K562 (cell line): ENCODE data around the gene POLR3K. TPM values are rescaled to one million over a fixed set of nuclear protein-coding genes. Genes with fewer than 3 reads are reported as not detected.

Experiments
- ATAC-seq: fragments of 200-7000 bp; cut with Tn5 transposase; 3 replicates; pipeline ENCODE4 v1.9.1; 2020; ENCODE audit warnings: moderate library complexity
- BruUV-seq: library from RNA; stranded (reverse); fragments of 400-500 nt; replicated peaks from 2 replicates; lab custom pipeline; 2021; lab: Mats Ljungman, UMichigan
- CTCF ChIA-PET: fragments of 300-600 bp; formaldehyde crosslinking; extraction: SDS; loops from one replicate; lab custom pipeline; 2021; ENCODE audit warnings: low intra/inter-chr PET ratio; lab: Yijun Ruan, JAX
- POLR2A ChIA-PET: fragments of 300-600, 350-650 bp; sonication (Branson Sonifier 250); formaldehyde crosslinking; extraction: SDS; loops from one replicate; lab custom pipeline; 2021; ENCODE audit warnings: antibody characterized with exemption, inconsistent platforms; lab: Yijun Ruan, JAX
- DNase-seq, 4 experiments: peaks; one replicate each; pipeline versions ENCODE4 v3.0.0 to v3.0.0-alpha.2; 2011 to 2018; ENCODE audit warnings: low spot score in 3 of 4, mixed read lengths in 3 of 4; ENCODE audit errors: extremely low read depth in 1 of 4
- FAIRE-seq: peaks from 2 replicates; lab custom pipeline; 2011; peaks lifted over from hg19 to GRCh38; lab: Jason Lieb, UNC
- H2AFZ ChIP-seq: 2 replicates; pipeline ENCODE4 v1.6.0; 2011; ENCODE audit warnings: low read depth, low read length, control low read depth, inconsistent platforms
- H3K27ac ChIP-seq: fragments of 200-600 bp; 3 replicates; pipeline ENCODE4 v1.8.0; 2011; ENCODE audit warnings: low read depth, mild to moderate bottlenecking, control low read depth, inconsistent platforms, low read length, moderate library complexity, mixed read lengths; ENCODE audit errors: extremely low read depth
- H3K27me3 ChIP-seq, 2 experiments: fragments of 300-600 bp in 1 of 2; 2 replicates in 1 of 2; 3 replicates in 1 of 2; pipeline versions ENCODE4 v1.6.0 to v1.8.0; 2011; ENCODE audit warnings: inconsistent platforms in 2 of 2, low read length in 2 of 2, mild to moderate bottlenecking in 1 of 2, mixed read lengths in 1 of 2, moderate library complexity in 1 of 2; ENCODE audit not compliant: control insufficient read depth in 2 of 2, insufficient read depth in 2 of 2
- H3K36me3 ChIP-seq: fragments of 300-600 bp; 3 replicates; pipeline ENCODE4 v1.8.0; 2011; ENCODE audit warnings: mild to moderate bottlenecking, low read length, inconsistent platforms; ENCODE audit not compliant: control insufficient read depth, insufficient read depth
- H3K4me1 ChIP-seq, 2 experiments: fragments of 200-600 bp in 1 of 2; replicated peaks in 1 of 2; 2 replicates in 1 of 2; 3 replicates in 1 of 2; pipeline versions ENCODE4 v1.5.1 to v1.8.0; 2011; ENCODE audit warnings: inconsistent platforms in 2 of 2, low read length in 2 of 2, mild to moderate bottlenecking in 1 of 2, mixed read lengths in 1 of 2, moderate library complexity in 1 of 2; ENCODE audit not compliant: control insufficient read depth in 2 of 2, insufficient read depth in 2 of 2
- H3K4me2 ChIP-seq: 2 replicates; pipeline ENCODE4 v1.6.1; 2011; ENCODE audit warnings: low read length, control low read depth, inconsistent platforms, mixed read lengths; ENCODE audit not compliant: insufficient read depth
- H3K4me3 ChIP-seq: fragments of 200-600 bp; sonication (generic), shearing (Covaris generic); 2 replicates; pipeline ENCODE4 v1.5.1; 2016; ENCODE audit warnings: control low read depth, inconsistent platforms
- H3K79me2 ChIP-seq: fragments of 200-600 bp; 3 replicates; pipeline ENCODE4 v1.8.0; 2011; ENCODE audit warnings: low read length, inconsistent platforms; ENCODE audit not compliant: control insufficient read depth, insufficient read depth
- H3K9ac ChIP-seq, 2 experiments: 2 replicates each; pipeline versions ENCODE4 v1.6.0 to v1.6.1; 2011; ENCODE audit warnings: low read depth in 2 of 2, low read length in 2 of 2, control low read depth in 1 of 2, inconsistent platforms in 1 of 2, mild to moderate bottlenecking in 1 of 2, mixed read lengths in 1 of 2; ENCODE audit not compliant: insufficient read depth in 1 of 2
- H3K9me1 ChIP-seq: one replicate; pipeline ENCODE4 v1.6.0; 2011; ENCODE audit warnings: inconsistent platforms, mild to moderate bottlenecking, low read length, moderate library complexity; ENCODE audit not compliant: control insufficient read depth, insufficient read depth
- H3K9me3 ChIP-seq: replicated peaks from 2 replicates; pipeline ENCODE4 v1.5.1; 2011; ENCODE audit warnings: low read depth, low read length, inconsistent platforms; ENCODE audit not compliant: control insufficient read depth, insufficient read depth
- H4K20me1 ChIP-seq: replicated peaks from 2 replicates; pipeline ENCODE4 v1.6.1; 2011; ENCODE audit warnings: low read length, inconsistent platforms, mixed read lengths; ENCODE audit not compliant: control insufficient read depth, insufficient read depth
- ASH1L ChIP-seq: fragments of 450-650 bp; IDR thresholded peaks from 2 replicates; pipeline ENCODE4 v1.6.1; 2018; ENCODE audit warnings: borderline replicate concordance, mild to moderate bottlenecking, low read depth; ENCODE audit not compliant: partially characterized antibody
- CCNT2 ChIP-seq: IDR thresholded peaks from 2 replicates; pipeline ENCODE4 v1.6.1; 2011; ENCODE audit warnings: borderline replicate concordance, low read depth, mild to moderate bottlenecking, moderate library complexity, mixed read lengths, low read length; ENCODE audit not compliant: insufficient read length; ENCODE audit errors: extremely low read depth
- DMBX1 ChIP-seq: fragments of 250-450 bp; sonication (Bioruptor Pico); IDR thresholded peaks from 2 replicates; pipeline ENCODE4 v1.8.0; 2022; ENCODE audit warnings: inconsistent platforms, mild to moderate bottlenecking, moderate library complexity, borderline replicate concordance
- STAG1 ChIP-seq: sonication (generic); formaldehyde crosslinking; IDR thresholded peaks from 2 replicates; pipeline ENCODE4 v1.5.0; 2020; ENCODE audit warnings: missing genetic modification reagents, borderline replicate concordance
- TAL1 ChIP-seq: fragments of 450-650 bp; IDR thresholded peaks from 2 replicates; pipeline ENCODE4 v1.6.1; 2016; ENCODE audit warnings: mild to moderate bottlenecking
- ZFX ChIP-seq: sonication (generic); formaldehyde crosslinking; IDR thresholded peaks from 2 replicates; pipeline ENCODE4 v1.8.0; 2022; ENCODE audit warnings: mild to moderate bottlenecking, missing genetic modification reagents, moderate library complexity
- ZNF175 ChIP-seq: fragments of 200-800 bp; sonication (Bioruptor generic); IDR thresholded peaks from 2 replicates; pipeline ENCODE4 v1.6.1; 2016; ENCODE audit warnings: low read depth, mild to moderate bottlenecking, missing genetic modification characterization, missing compliant biosample characterization
- ZNF408 ChIP-seq: fragments of 250-450 bp; sonication (Bioruptor Pico); IDR thresholded peaks from 2 replicates; pipeline ENCODE4 v1.4.0; 2020; ENCODE audit warnings: low read depth, mild to moderate bottlenecking, moderate library complexity
- ZNF778 ChIP-seq: fragments of 450-650 bp; formaldehyde crosslinking; IDR thresholded peaks from 2 replicates; pipeline ENCODE4 v1.4.0; 2020; ENCODE audit warnings: mild to moderate bottlenecking, moderate library complexity
- WGBS: fragments of 100-300 bp; shearing (Covaris generic); methylation state at CpG from one replicate; pipeline ENCODE4 v1.1.6; 2016; ENCODE audit warnings: low coverage, mixed read lengths; ENCODE audit not compliant: insufficient coverage; ENCODE audit errors: missing lambda C conversion rate; 5-methylcytosine and 5-hydroxymethylcytosine counted together
- in situ Hi-C: fragments of 300-500 bp; cut with MboI; formaldehyde crosslinking; loops from 4 replicates; pipeline ENCODE4 v1.15.0; 2018; ENCODE audit warnings: inconsistent platforms, mixed read lengths
- intact Hi-C: fragments of 100-400 bp; cut with micrococcal nuclease; formaldehyde crosslinking; loops from 2 replicates; pipeline ENCODE4 v1.14.2; 2022
- polyA plus RNA-seq, 8 experiments: library from polyadenylated mRNA; depleted of rRNA in 4 of 8; stranded (reverse) in 5 of 8; unstranded in 3 of 8; fragments of >200 nt; fragmentation: Nextera tagmentation in 2 of 8; fragmentation: Illumina TruSeq in 1 of 8; extraction: Ambion mirVana in 2 of 8; extraction: Trizol in 1 of 8; gene quantifications; 2 replicates each; pipeline versions ENCODE4 v1.2.1 to v1.2.3, GENCODE V29; 2011 to 2014; ENCODE audit warnings: inconsistent platforms in 1 of 8, missing spikeins in 1 of 8
- total RNA-seq, 7 experiments: library from RNA; depleted of rRNA in 6 of 7; stranded (reverse); fragments of >200 nt in 6 of 7; fragmentation: Illumina TruSeq in 2 of 7; extraction: Trizol in 2 of 7; gene quantifications; 2 replicates each; pipeline versions ENCODE4 v1.2.1 to v1.2.3, GENCODE V29; 2011 to 2021; ENCODE audit warnings: low replicate concordance in 1 of 7
- TF ChIP-seq, protein P1 (sequence below), 3 experiments: fragments of 200-800 bp in 1 of 3; fragments of 250-450 bp in 1 of 3; fragments of 450-650 bp in 1 of 3; sonication (Bioruptor Pico) in 1 of 3; sonication (Bioruptor generic) in 1 of 3; formaldehyde crosslinking in 1 of 3; IDR thresholded peaks; 2 replicates each; pipeline versions ENCODE4 v1.6.1 to v1.8.0; 2016 to 2022; ENCODE audit warnings: mild to moderate bottlenecking in 2 of 3, missing genetic modification characterization in 2 of 3, missing compliant biosample characterization in 1 of 3, moderate library complexity in 1 of 3
- TF ChIP-seq, protein P2 (sequence below): sonication (generic); formaldehyde crosslinking; IDR thresholded peaks from 2 replicates; pipeline ENCODE4 v1.8.0; 2022; ENCODE audit warnings: missing genetic modification reagents, mild to moderate bottlenecking, borderline replicate concordance

Gene POLR3K
- total and polyA plus RNA-seq, 9 of the 15 experiments (the other 6 are each of a cell fraction or from before 2014, with no cell fraction given) = 42.1 to 315 (median 86.7) TPM

DNA sequence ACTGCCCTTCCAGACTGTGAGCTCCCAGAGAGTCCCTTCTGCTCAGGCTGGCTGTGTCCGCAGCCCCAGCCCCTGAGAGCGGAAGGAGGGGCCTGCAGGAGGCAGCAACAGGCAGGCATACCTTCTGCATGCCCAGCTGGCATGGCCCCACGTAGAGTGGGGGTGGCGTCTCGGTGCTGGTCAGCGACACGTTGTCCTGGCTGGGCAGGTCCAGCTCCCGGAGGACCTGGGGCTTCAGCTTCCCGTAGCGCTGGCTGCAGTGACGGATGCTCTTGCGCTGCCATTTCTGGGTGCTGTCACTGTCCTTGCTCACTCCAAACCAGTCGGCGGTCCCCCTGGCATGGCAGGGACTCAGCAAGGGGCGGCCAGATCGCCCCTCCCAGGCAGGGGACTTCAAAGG lies 10.1 kb upstream of the POLR3K start:
- H3K36me3 ChIP-seq = peaks cover 8% of the 10 kb centered on the region; the same call in 2 of the 3 replicates
- no TSS peak for BruUV-seq
- no peaks in the 10 kb centered on the region for H3K79me2 ChIP-seq
- H2AFZ ChIP-seq = no peak overlapping the region
- ChIA-PET POLR2A (interaction anchor here (0.6 to 1.6 kb wide), 2 partner anchors 10 to 80 kb away, joined by 3 to 6 read pairs; partner anchors contain the start of genes POLR3K and SNRNP25), CTCF (interaction anchor here (7.3 kb wide), 1 partner anchor 33 kb away, joined by 125 read pairs; no protein-coding TSS in a partner anchor)
- DNase-seq (no peak), FAIRE-seq (no peak), ATAC-seq (no peak)
- H3K4me3 ChIP-seq = no peak overlapping the region
- no peaks in the 10 kb centered on the region for H3K9me3 ChIP-seq
- H4K20me1 ChIP-seq = no peaks in the 10 kb centered on the region
- intact Hi-C loops = no loop called here
- in situ Hi-C loops = no loop called here
- peaks cover 2% of the 10 kb centered on the region for H3K9me1 ChIP-seq
- peaks cover 0 to 57% of the 10 kb centered on the region in 2 experiments; a peak in 3 of 5 replicates for H3K4me1 ChIP-seq
- 65% methylated on average over 16 of the region's 16 CpGs for WGBS
- no peaks in the 10 kb centered on the region for H3K27me3 ChIP-seq
- peak overlapping the region in 1 of 2 experiments; percentile 36; a peak in 1 of 4 replicates for H3K9ac ChIP-seq
- no peak overlapping the region for H3K4me2 ChIP-seq
- H3K27ac ChIP-seq = no peak overlapping the region
- TF ChIP-seq, protein P1, sequence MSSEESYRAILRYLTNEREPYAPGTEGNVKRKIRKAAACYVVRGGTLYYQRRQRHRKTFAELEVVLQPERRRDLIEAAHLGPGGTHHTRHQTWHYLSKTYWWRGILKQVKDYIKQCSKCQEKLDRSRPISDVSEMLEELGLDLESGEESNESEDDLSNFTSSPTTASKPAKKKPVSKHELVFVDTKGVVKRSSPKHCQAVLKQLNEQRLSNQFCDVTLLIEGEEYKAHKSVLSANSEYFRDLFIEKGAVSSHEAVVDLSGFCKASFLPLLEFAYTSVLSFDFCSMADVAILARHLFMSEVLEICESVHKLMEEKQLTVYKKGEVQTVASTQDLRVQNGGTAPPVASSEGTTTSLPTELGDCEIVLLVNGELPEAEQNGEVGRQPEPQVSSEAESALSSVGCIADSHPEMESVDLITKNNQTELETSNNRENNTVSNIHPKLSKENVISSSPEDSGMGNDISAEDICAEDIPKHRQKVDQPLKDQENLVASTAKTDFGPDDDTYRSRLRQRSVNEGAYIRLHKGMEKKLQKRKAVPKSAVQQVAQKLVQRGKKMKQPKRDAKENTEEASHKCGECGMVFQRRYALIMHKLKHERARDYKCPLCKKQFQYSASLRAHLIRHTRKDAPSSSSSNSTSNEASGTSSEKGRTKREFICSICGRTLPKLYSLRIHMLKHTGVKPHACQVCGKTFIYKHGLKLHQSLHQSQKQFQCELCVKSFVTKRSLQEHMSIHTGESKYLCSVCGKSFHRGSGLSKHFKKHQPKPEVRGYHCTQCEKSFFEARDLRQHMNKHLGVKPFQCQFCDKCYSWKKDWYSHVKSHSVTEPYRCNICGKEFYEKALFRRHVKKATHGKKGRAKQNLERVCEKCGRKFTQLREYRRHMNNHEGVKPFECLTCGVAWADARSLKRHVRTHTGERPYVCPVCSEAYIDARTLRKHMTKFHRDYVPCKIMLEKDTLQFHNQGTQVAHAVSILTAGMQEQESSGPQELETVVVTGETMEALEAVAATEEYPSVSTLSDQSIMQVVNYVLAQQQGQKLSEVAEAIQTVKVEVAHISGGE (CRISPR knock-in tag; IDR thresholded peaks at IDR 0.05) = no peak
- TF ChIP-seq ZNF175 (no peak), ASH1L (no peak), TAL1 (no peak), ZFX (CRISPR knock-in tag) (no peak), DMBX1 (CRISPR knock-in tag) (no peak), CCNT2 (no peak), ZNF778 (CRISPR knock-in tag) (no peak), STAG1 (CRISPR knock-in tag) (no peak), ZNF408 (CRISPR knock-in tag) (no peak)
- TF ChIP-seq, protein P2, sequence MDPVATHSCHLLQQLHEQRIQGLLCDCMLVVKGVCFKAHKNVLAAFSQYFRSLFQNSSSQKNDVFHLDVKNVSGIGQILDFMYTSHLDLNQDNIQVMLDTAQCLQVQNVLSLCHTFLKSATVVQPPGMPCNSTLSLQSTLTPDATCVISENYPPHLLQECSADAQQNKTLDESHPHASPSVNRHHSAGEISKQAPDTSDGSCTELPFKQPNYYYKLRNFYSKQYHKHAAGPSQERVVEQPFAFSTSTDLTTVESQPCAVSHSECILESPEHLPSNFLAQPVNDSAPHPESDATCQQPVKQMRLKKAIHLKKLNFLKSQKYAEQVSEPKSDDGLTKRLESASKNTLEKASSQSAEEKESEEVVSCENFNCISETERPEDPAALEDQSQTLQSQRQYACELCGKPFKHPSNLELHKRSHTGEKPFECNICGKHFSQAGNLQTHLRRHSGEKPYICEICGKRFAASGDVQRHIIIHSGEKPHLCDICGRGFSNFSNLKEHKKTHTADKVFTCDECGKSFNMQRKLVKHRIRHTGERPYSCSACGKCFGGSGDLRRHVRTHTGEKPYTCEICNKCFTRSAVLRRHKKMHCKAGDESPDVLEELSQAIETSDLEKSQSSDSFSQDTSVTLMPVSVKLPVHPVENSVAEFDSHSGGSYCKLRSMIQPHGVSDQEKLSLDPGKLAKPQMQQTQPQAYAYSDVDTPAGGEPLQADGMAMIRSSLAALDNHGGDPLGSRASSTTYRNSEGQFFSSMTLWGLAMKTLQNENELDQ (CRISPR knock-in tag) = no peak
- TF ChIP-seq, all 486 proteins: peak for 0
